HG02884 (cell line): ENCODE measurements around the gene ORM1.
"Not testable (repeated sequence)": the region's sequence is repeated elsewhere in the genome, so short reads cannot be mapped to it uniquely, and the experiment has no call there.

ENCODE experiments used
- ATAC-seq: cut with Tn5 transposase; IDR thresholded peaks from one replicate; pipeline ENCODE4 v1.9.1; 2021; ENCODE audit warnings: mild to moderate bottlenecking, moderate library complexity; ENCODE audit not compliant: unreplicated experiment

ORM1 gene

GRCh38 chr9:114304416-114305188 lies 18.3 kb upstream of the ORM1 start:
- no peak for ATAC-seq

- ATAC-seq: no peak
These were observed 15.0 kb upstream of the ORM1 start for GRCh38 chr9:114307899-114308267.

GRCh38 chr9:114308361-114308950 lies 14.4 kb upstream of the ORM1 start:
- ATAC-seq: no peak

GRCh38 chr9:114309096-114309495 lies 13.8 kb upstream of the ORM1 start:
- no peak for ATAC-seq

GRCh38 chr9:114310471-114311450 lies 12.1 kb upstream of the ORM1 start:
- no peak for ATAC-seq

GRCh38 chr9:114311571-114312512 lies 11.1 kb upstream of the ORM1 start:
- no peak for ATAC-seq

GRCh38 chr9:114312513-114312875 lies 10.4 kb upstream of the ORM1 start:
- no peak for ATAC-seq

GRCh38 chr9:114313186-114313585 lies 9.7 kb upstream of the ORM1 start:
- ATAC-seq: no peak

GRCh38 chr9:114314256-114314867 lies 8.5 kb upstream of the ORM1 start:
- ATAC-seq: no peak

GRCh38 chr9:114314881-114315722 lies 7.8 kb upstream of the ORM1 start:
- ATAC-seq: no peak

- ATAC-seq: no peak
These were observed 7.1 kb upstream of the ORM1 start for GRCh38 chr9:114315723-114316363.

- ATAC-seq: no peak
These were observed 6.2 kb upstream of the ORM1 start for GRCh38 chr9:114316605-114317230.

- no peak for ATAC-seq
These were observed 5.1 kb upstream of the ORM1 start for GRCh38 chr9:114317665-114318357.

- no peak for ATAC-seq
These were observed 4.5 kb upstream of the ORM1 start for GRCh38 chr9:114318416-114318815.

GRCh38 chr9:114319147-114319546 lies 3.8 kb upstream of the ORM1 start:
- ATAC-seq: no peak

- ATAC-seq: not testable (repeated sequence)
These were observed 2.2 kb upstream of the ORM1 start for GRCh38 chr9:114320710-114321109.

- ATAC-seq: no peak
These were observed 1.1 kb upstream of the ORM1 start for GRCh38 chr9:114321759-114322158.
